SHP77 (cell line): ENCODE data around the gene GRIA2.

Experiments
- DNase-seq, 2 experiments: peaks; one replicate each; lab custom pipeline; 2025; lab: John Stamatoyannopoulos, UW

Gene GRIA2

GRCh38 chr4:157265281-157265680 is 44.8 kb downstream of the GRIA2 start:
- DNase-seq = peak; percentile 1 to 27

GRCh38 chr4:157270108-157270507 is 49.6 kb downstream of the GRIA2 start:
- no peak for DNase-seq

GRCh38 chr4:157270552-157270951 is 50.0 kb downstream of the GRIA2 start:
- no peak for DNase-seq

- no peak for DNase-seq
Measured at GRCh38 chr4:157271166-157271869, 50.8 kb downstream of the GRIA2 start.

GRCh38 chr4:157280673-157281072 is 60.1 kb downstream of the GRIA2 start:
- DNase-seq = no peak

GRCh38 chr4:157282019-157282418 is 61.5 kb downstream of the GRIA2 start:
- DNase-seq = no peak

- no peak for DNase-seq
Measured at GRCh38 chr4:157287445-157287844, 66.9 kb downstream of the GRIA2 start.

GRCh38 chr4:157290622-157291021 is 70.1 kb downstream of the GRIA2 start:
- DNase-seq = no peak

- DNase-seq = no peak
Measured at GRCh38 chr4:157291071-157291470, 70.5 kb downstream of the GRIA2 start.

- DNase-seq = no peak
Measured at GRCh38 chr4:157293673-157294072, 73.1 kb downstream of the GRIA2 start.

GRCh38 chr4:157294575-157294974 is 74.0 kb downstream of the GRIA2 start:
- DNase-seq = peak in 1 of 2 experiments; percentile 23

GRCh38 chr4:157300701-157301100 is 80.2 kb downstream of the GRIA2 start:
- DNase-seq = no peak

GRCh38 chr4:157303471-157303960 is 83.0 kb downstream of the GRIA2 start:
- no peak for DNase-seq

GRCh38 chr4:157304769-157305168 is 84.2 kb downstream of the GRIA2 start:
- DNase-seq = no peak

- no peak for DNase-seq
Measured at GRCh38 chr4:157312702-157313101, 92.2 kb downstream of the GRIA2 start.

GRCh38 chr4:157314906-157315305 is 94.4 kb downstream of the GRIA2 start:
- DNase-seq = no peak

- no peak for DNase-seq
Measured at GRCh38 chr4:157315968-157316367, 95.4 kb downstream of the GRIA2 start.

- no peak for DNase-seq
Measured at GRCh38 chr4:157320092-157320491, 99.6 kb downstream of the GRIA2 start.

- no peak for DNase-seq
Measured at GRCh38 chr4:157327666-157328065, 107.1 kb downstream of the GRIA2 start.

GRCh38 chr4:157357887-157358286 is 137.4 kb downstream of the GRIA2 start:
- no peak for DNase-seq

GRCh38 chr4:157358439-157358838 is 137.9 kb downstream of the GRIA2 start:
- DNase-seq = no peak

GRCh38 chr4:157358851-157359250 is 138.3 kb downstream of the GRIA2 start:
- DNase-seq = no peak

GRCh38 chr4:157363360-157363759 is 142.8 kb downstream of the GRIA2 start:
- DNase-seq = no peak

- DNase-seq = no peak
Measured at GRCh38 chr4:157372154-157372553, 151.6 kb downstream of the GRIA2 start.
